HFFc6 (cell line): ENCODE data around the gene RNASEL. TPM values are rescaled to one million over a fixed set of nuclear protein-coding genes. Genes with fewer than 3 reads are reported as not detected.

ENCODE experiments used
- DNase-seq: peaks from one replicate; pipeline ENCODE4 v3.0.0-alpha.2; 2018
- H3K27ac Mint-ChIP-seq: 2 replicates; pipeline ENCODE4 v1.8.0; 2020; ENCODE audit warnings: mild to moderate bottlenecking, mixed read lengths
- H3K27me3 Mint-ChIP-seq: 2 replicates; pipeline ENCODE4 v1.8.0; 2021; ENCODE audit warnings: mild to moderate bottlenecking, moderate library complexity, mixed read lengths; ENCODE audit not compliant: insufficient read depth
- H3K36me3 Mint-ChIP-seq: 2 replicates; pipeline ENCODE4 v1.8.0; 2021; ENCODE audit warnings: low read depth, mixed read lengths
- H3K4me1 Mint-ChIP-seq: 2 replicates; pipeline ENCODE4 v1.8.0; 2020; ENCODE audit warnings: low read depth, mixed read lengths
- H3K4me3 Mint-ChIP-seq: 2 replicates; pipeline ENCODE4 v1.8.0; 2020; ENCODE audit warnings: mild to moderate bottlenecking, moderate library complexity, mixed read lengths
- H3K9me3 Mint-ChIP-seq: 2 replicates; pipeline ENCODE4 v1.8.0; 2020; ENCODE audit warnings: mild to moderate bottlenecking, mixed read lengths
- CTCF ChIP-seq: fragments of 200-600 bp; sonication (generic); IDR thresholded peaks from 2 replicates; pipeline ENCODE4 v1.5.0; 2021; ENCODE audit warnings: antibody characterized with exemption, mild to moderate bottlenecking
- total RNA-seq, 6 experiments: library from RNA; stranded (reverse); fragmentation: NEBNext Ultra II Directional; extraction: Animal tissue kit (Norgen Biotek cat#: 25700); gene quantifications; 2 replicates in 1 of 6; 3 replicates in 5 of 6; pipeline ENCODE4 v1.2.3, GENCODE V29; 2021

The RNASEL gene
- total RNA-seq, 6 experiments from 2014 or later = 3.6 to 4.1 (median 3.8) TPM

- no peak for DNase-seq
- Mint-ChIP-seq H3K4me1 (peaks cover 47% of the 10 kb centered on the region), H3K9me3 (no peaks in the 10 kb centered on the region), H3K36me3 (no peaks in the 10 kb centered on the region), H3K27me3 (no peaks in the 10 kb centered on the region; the same call in none of the 2 replicates), H3K4me3 (no peak overlapping the region), H3K27ac (no peak overlapping the region)
- TF ChIP-seq CTCF = no peak
Measured at GRCh38 chr1:182608236-182608635, 19.2 kb upstream of the RNASEL start.

- Mint-ChIP-seq H3K36me3 (no peaks in the 10 kb centered on the region), H3K4me1 (peaks cover 46% of the 10 kb centered on the region), H3K27ac (no peak overlapping the region), H3K4me3 (no peak overlapping the region), H3K9me3 (no peaks in the 10 kb centered on the region), H3K27me3 (no peaks in the 10 kb centered on the region; the same call in none of the 2 replicates)
- TF ChIP-seq CTCF = no peak
- no peak for DNase-seq
Measured at GRCh38 chr1:182607566-182607965, 18.5 kb upstream of the RNASEL start.

GRCh38 chr1:182604175-182605164 lies 15.4 kb upstream of the RNASEL start, which contains the start of gene RGS16:
RGS16 (minus strand) TSS chr1:182604389; CDS start chr1:182604259, 130 bp downstream.
- peak within 1 kb of the TSS; percentile 84 for H3K4me3 Mint-ChIP-seq
- peak within 1 kb of the TSS; percentile 10; the same call in 1 of the 2 replicates for H3K27ac Mint-ChIP-seq
- no peak for TF ChIP-seq CTCF
- no peaks in the 10 kb centered on the region; the same call in none of the 2 replicates for H3K27me3 Mint-ChIP-seq
- H3K36me3 Mint-ChIP-seq = no peaks in the 10 kb centered on the region
- H3K4me1 Mint-ChIP-seq = peaks cover 46% of the 10 kb centered on the region
- H3K9me3 Mint-ChIP-seq = no peaks in the 10 kb centered on the region
- DNase-seq = peak; percentile 68

- H3K9me3 Mint-ChIP-seq = no peaks in the 10 kb centered on the region
- no peak for DNase-seq
- no peaks in the 10 kb centered on the region; the same call in none of the 2 replicates for H3K27me3 Mint-ChIP-seq
- no peak overlapping the region for H3K27ac Mint-ChIP-seq
- peak overlapping the region; percentile 84 for H3K4me3 Mint-ChIP-seq
- H3K4me1 Mint-ChIP-seq = peaks cover 41% of the 10 kb centered on the region
- H3K36me3 Mint-ChIP-seq = no peaks in the 10 kb centered on the region
- no peak for TF ChIP-seq CTCF
Measured at GRCh38 chr1:182603646-182604174, 14.7 kb upstream of the RNASEL start.

- DNase-seq = no peak
- Mint-ChIP-seq H3K9me3 (no peaks in the 10 kb centered on the region), H3K36me3 (no peaks in the 10 kb centered on the region), H3K27me3 (no peaks in the 10 kb centered on the region; the same call in none of the 2 replicates), H3K4me1 (peaks cover 35% of the 10 kb centered on the region), H3K4me3 (peak overlapping the region; percentile 84), H3K27ac (no peak overlapping the region)
- no peak for TF ChIP-seq CTCF
Measured at GRCh38 chr1:182602935-182603645, 14.0 kb upstream of the RNASEL start.
